Measurements from ENCODE around the gene LY6G6D.
A peak's percentile ranks its signal among the peaks of the same experiment; 100 is the strongest.
"Not testable (repeated sequence)": the region's sequence is repeated elsewhere in the genome, so short reads cannot be mapped to it uniquely, and the experiment has no call there.

Gene LY6G6D

GRCh38 chr6:31707701-31708100 lies 7.4 kb upstream of the LY6G6D start:
- no peak overlapping the region for H3K27ac ChIP-seq
- TF ChIP-seq, protein P1, sequence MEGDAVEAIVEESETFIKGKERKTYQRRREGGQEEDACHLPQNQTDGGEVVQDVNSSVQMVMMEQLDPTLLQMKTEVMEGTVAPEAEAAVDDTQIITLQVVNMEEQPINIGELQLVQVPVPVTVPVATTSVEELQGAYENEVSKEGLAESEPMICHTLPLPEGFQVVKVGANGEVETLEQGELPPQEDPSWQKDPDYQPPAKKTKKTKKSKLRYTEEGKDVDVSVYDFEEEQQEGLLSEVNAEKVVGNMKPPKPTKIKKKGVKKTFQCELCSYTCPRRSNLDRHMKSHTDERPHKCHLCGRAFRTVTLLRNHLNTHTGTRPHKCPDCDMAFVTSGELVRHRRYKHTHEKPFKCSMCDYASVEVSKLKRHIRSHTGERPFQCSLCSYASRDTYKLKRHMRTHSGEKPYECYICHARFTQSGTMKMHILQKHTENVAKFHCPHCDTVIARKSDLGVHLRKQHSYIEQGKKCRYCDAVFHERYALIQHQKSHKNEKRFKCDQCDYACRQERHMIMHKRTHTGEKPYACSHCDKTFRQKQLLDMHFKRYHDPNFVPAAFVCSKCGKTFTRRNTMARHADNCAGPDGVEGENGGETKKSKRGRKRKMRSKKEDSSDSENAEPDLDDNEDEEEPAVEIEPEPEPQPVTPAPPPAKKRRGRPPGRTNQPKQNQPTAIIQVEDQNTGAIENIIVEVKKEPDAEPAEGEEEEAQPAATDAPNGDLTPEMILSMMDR (conservative IDR thresholded peaks at IDR 0.05), result no peak

GRCh38 chr6:31708224-31708623 lies 6.9 kb upstream of the LY6G6D start:
- H3K27ac ChIP-seq, result no peak overlapping the region
- TF ChIP-seq, protein P1 (conservative IDR thresholded peaks at IDR 0.05), result no peak

DNA sequence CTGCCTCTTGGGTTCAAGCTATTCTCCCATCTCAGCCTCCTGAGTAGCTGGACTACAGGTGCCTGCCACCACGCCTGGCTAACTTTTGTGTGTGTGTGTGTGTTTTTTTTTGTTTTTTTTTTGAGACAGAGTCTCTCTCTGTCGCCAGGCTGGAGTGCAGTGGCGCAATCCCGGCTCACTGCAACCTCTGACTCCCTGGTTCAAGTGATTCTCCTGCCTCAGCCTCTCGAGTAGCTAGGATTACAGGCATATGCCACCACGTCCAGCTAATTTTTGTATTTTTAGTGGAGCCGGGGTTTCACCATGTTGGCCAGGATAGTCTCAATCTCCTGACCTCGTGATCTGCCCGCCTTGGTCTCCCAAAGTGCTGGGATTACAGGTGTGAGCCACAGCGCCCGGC lies 6.0 kb upstream of the LY6G6D start:
- not testable (repeated sequence) for H3K27ac ChIP-seq

DNA sequence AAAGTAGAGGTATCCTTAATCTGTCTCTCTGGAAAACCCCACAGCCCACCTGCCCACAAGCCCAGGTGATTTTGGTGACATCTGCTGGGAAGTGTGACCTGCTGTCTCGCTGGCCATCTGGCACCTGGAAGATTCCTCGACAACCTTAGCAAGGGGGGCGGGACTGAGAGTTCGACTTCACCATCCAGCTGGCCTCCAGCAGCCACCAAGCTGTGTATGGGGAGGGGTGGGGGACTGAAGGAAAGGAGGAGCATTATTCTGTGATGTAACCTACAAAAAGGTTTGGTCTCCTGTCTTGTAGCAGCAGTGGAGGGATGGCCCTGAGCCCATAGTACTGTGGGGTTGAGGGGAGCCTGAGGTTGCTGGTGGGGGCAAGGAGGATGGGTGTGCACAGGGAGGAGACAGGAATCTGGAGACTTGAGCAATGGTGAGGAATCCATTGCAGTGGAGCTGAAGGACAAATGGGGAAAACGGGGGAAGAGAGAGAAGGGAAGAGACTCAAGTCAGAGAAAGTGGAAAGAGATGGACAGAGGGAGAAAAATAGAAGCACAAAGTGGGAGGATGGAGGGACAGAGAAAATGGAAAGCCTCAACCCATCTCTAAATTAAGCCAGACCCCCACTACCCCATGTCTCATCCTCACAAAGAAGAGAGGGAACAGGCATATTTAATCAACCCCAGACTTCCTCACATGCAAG lies 4.5 kb upstream of the LY6G6D start:
- TF ChIP-seq, protein P1 (conservative IDR thresholded peaks at IDR 0.05), result no peak
- no peak overlapping the region for H3K27ac ChIP-seq

GRCh38 chr6:31711233-31711632 lies 3.9 kb upstream of the LY6G6D start:
- no peak overlapping the region for H3K27ac ChIP-seq
- TF ChIP-seq, protein P1 (conservative IDR thresholded peaks at IDR 0.05), result no peak

GRCh38 chr6:31712296-31712695 lies 2.9 kb upstream of the LY6G6D start:
- no peak overlapping the region for H3K27ac ChIP-seq
- TF ChIP-seq, protein P1 (conservative IDR thresholded peaks at IDR 0.05), result peak; percentile 76

DNA sequence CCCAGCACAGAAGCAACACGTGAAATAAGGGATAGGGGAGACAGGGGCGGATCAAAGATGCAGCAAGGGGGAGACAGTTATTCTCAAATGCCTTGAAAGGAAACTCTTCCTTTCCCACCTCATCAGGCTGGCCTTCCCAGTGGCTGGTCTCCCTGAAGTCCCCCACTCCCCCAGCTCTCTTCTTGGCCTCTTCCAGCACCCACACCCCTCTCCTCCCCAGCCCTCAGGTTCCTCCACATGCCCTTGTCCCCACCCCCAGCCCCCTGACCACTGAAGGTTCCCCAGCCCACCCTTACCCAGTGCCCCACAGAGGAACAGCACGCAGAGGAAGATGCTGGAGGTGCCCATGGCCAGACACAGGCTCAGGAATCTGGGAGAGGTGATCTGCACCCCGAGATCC lies 1.7 kb upstream of the LY6G6D start:
- no peak overlapping the region for H3K27ac ChIP-seq
- TF ChIP-seq, protein P1 (conservative IDR thresholded peaks at IDR 0.05), result no peak

DNA sequence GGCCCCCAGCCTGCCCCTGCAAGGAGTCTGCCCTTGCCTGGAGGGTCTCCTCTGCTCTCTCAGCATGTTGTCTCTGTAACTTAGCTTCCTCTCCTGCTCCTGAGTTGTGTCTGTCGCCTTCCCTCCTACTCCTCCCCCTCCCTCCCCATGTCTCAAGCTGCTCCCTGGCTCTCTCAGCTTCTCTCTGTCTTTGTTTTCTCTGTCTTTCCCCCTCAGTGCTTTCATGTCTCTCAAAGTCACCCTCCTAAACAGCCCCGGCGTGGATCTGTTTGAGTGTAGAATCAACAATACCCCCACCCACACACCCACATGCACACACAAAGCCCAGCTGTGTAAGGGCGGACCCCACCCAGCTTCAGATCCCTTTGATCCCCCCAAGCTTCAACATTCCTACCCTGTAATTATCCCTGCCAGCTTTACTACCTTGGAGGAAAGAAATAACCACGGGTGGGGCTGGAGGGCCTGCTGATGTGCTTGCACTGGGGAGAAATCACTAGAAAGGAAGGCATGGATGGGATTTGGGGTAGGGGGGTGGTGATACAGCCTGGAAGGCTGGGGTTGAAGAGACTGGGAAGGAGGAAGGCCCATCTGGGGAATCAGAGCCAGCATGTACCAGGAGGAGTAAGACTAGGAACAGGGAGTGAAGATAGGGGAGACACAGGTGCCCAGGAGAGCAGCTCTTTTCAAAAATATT lies 1.0 kb upstream of the LY6G6D start:
- no peak overlapping the region for H3K27ac ChIP-seq
- TF ChIP-seq, protein P1 (conservative IDR thresholded peaks at IDR 0.05), result no peak

All from VCaP (cell line).